Trophoblast cell (in vitro differentiated cells and primary cell): ENCODE measurements around the gene PIK3R1.
"Not testable (repeated sequence)": the region's sequence is repeated elsewhere in the genome, so short reads cannot be mapped to it uniquely, and the experiment has no call there.

ENCODE experiments used
- DNase-seq, 2 donors: peaks; one replicate each; pipeline ENCODE4 v3.0.0-alpha.2; 2016
- H2AFZ ChIP-seq: 2 replicates; pipeline ENCODE4 v1.6.1; 2013; ENCODE audit warnings: low read length, moderate library complexity, mild to moderate bottlenecking; ENCODE audit not compliant: insufficient read depth, poor library complexity
- H2AK5ac ChIP-seq: 2 replicates; pipeline ENCODE4 v1.6.1; 2013; ENCODE audit warnings: mild to moderate bottlenecking, low read length
- H2BK120ac ChIP-seq: 2 replicates; pipeline ENCODE4 v1.6.1; 2013; ENCODE audit warnings: low read length, mild to moderate bottlenecking, moderate library complexity; ENCODE audit not compliant: insufficient read depth, poor library complexity
- H2BK12ac ChIP-seq: 2 replicates; pipeline ENCODE4 v1.6.1; 2013; ENCODE audit warnings: mild to moderate bottlenecking, low read length, moderate library complexity
- H2BK5ac ChIP-seq: 2 replicates; pipeline ENCODE4 v1.6.1; 2013; ENCODE audit warnings: low read length, low read depth, moderate library complexity, mild to moderate bottlenecking; ENCODE audit not compliant: poor library complexity
- H3K14ac ChIP-seq: 2 replicates; pipeline ENCODE4 v1.6.1; 2013; ENCODE audit warnings: mild to moderate bottlenecking, low read length
- H3K18ac ChIP-seq: 2 replicates; pipeline ENCODE4 v1.6.1; 2013; ENCODE audit warnings: mild to moderate bottlenecking, low read length
- H3K23ac ChIP-seq: 2 replicates; pipeline ENCODE4 v1.6.1; 2013; ENCODE audit warnings: low read length
- H3K27ac ChIP-seq: 2 replicates; pipeline ENCODE4 v1.5.1; 2013; ENCODE audit warnings: low read depth, mild to moderate bottlenecking, inconsistent platforms, low read length, moderate library complexity
- H3K27me3 ChIP-seq: 2 replicates; pipeline ENCODE4 v1.6.1; 2013; ENCODE audit warnings: inconsistent platforms, mild to moderate bottlenecking, low read length, moderate library complexity; ENCODE audit not compliant: insufficient read depth
- H3K36me3 ChIP-seq, 2 experiments: 1 replicate in 1 of 2; 2 replicates in 1 of 2; pipeline ENCODE4 v1.6.1; 2013; ENCODE audit warnings: low read length in 2 of 2, mild to moderate bottlenecking in 2 of 2, moderate library complexity in 1 of 2; ENCODE audit not compliant: insufficient read depth in 2 of 2, control insufficient read depth in 1 of 2
- H3K4ac ChIP-seq: 2 replicates; pipeline ENCODE4 v1.6.1; 2013; ENCODE audit warnings: low read depth, mild to moderate bottlenecking, low read length, moderate library complexity
- H3K4me1 ChIP-seq, 2 experiments: 1 replicate in 1 of 2; 2 replicates in 1 of 2; pipeline ENCODE4 v1.6.1; 2013; ENCODE audit warnings: low read length in 2 of 2, mild to moderate bottlenecking in 2 of 2, moderate library complexity in 1 of 2; ENCODE audit not compliant: insufficient read depth in 2 of 2, control insufficient read depth in 1 of 2
- H3K4me2 ChIP-seq: 2 replicates; pipeline ENCODE4 v1.6.1; 2013; ENCODE audit warnings: inconsistent platforms, mild to moderate bottlenecking, low read length, moderate library complexity
- H3K4me3 ChIP-seq: 2 replicates; pipeline ENCODE4 v1.5.1; 2013; ENCODE audit warnings: mild to moderate bottlenecking, low read depth, low read length, inconsistent platforms
- H3K79me1 ChIP-seq: one replicate; pipeline ENCODE4 v1.6.1; 2013; ENCODE audit warnings: low read length
- H3K79me2 ChIP-seq: 2 replicates; pipeline ENCODE4 v1.6.1; 2013; ENCODE audit warnings: low read length, mild to moderate bottlenecking; ENCODE audit not compliant: control insufficient read depth, insufficient read depth, poor library complexity
- H3K9ac ChIP-seq: 2 replicates; pipeline ENCODE4 v1.6.1; 2013; ENCODE audit warnings: mild to moderate bottlenecking, low read length
- H3K9me3 ChIP-seq: 2 replicates; pipeline ENCODE4 v1.6.1; 2013; ENCODE audit warnings: low read depth, mild to moderate bottlenecking, control low read depth, inconsistent platforms, low read length; ENCODE audit not compliant: insufficient read depth
- H4K12ac ChIP-seq: 2 replicates; pipeline ENCODE4 v1.6.1; 2013; ENCODE audit warnings: low read depth, mild to moderate bottlenecking, low read length, moderate library complexity
- H4K8ac ChIP-seq: 2 replicates; pipeline ENCODE4 v1.6.1; 2013; ENCODE audit warnings: low read depth, mild to moderate bottlenecking, low read length, moderate library complexity
- H4K91ac ChIP-seq: one replicate; pipeline ENCODE4 v1.6.1; 2013; ENCODE audit warnings: low read depth, mild to moderate bottlenecking, low read length, moderate library complexity
- WGBS: extraction: QIAGEN DNeasy Blood & Tissue Kit; methylation state at CpG from one replicate; pipeline ENCODE4 v1.1.7; 2013; ENCODE audit warnings: missing lambda C conversion rate; ENCODE audit not compliant: insufficient read length, insufficient coverage; ENCODE audit errors: extremely low coverage; 5-methylcytosine and 5-hydroxymethylcytosine counted together

Gene PIK3R1

GRCh38 chr5:68200288-68200687, 15.3 kb upstream of the PIK3R1 start:
- no peak overlapping the region for H3K4me3 ChIP-seq
- no peak overlapping the region for H3K23ac ChIP-seq
- no peaks in the 10 kb centered on the region for H3K9me3 ChIP-seq
- H3K18ac ChIP-seq, result no peak overlapping the region
- no CpG with 5 or more reads among the region's 4 CpGs for WGBS
- no peak overlapping the region for H3K4me2 ChIP-seq
- H3K4ac ChIP-seq, result no peak overlapping the region
- H3K4me1 ChIP-seq, result no peaks in the 10 kb centered on the region
- no peaks in the 10 kb centered on the region for H3K79me2 ChIP-seq
- H4K91ac ChIP-seq, result no peak overlapping the region
- no peak overlapping the region for H4K8ac ChIP-seq
- no peak for DNase-seq
- no peak overlapping the region for H2AK5ac ChIP-seq
- no peak overlapping the region for H3K9ac ChIP-seq
- no peak overlapping the region for H3K14ac ChIP-seq
- H2BK5ac ChIP-seq, result no peak overlapping the region
- H3K36me3 ChIP-seq, result no peaks in the 10 kb centered on the region
- no peak overlapping the region for H2BK12ac ChIP-seq
- no peaks in the 10 kb centered on the region for H3K79me1 ChIP-seq
- no peak overlapping the region for H2AFZ ChIP-seq
- no peaks in the 10 kb centered on the region for H3K27me3 ChIP-seq
- H2BK120ac ChIP-seq, result no peak overlapping the region
- H4K12ac ChIP-seq, result no peak overlapping the region
- no peak overlapping the region for H3K27ac ChIP-seq

- not testable (repeated sequence) for H3K9ac ChIP-seq, H2AK5ac ChIP-seq, H3K4me1 ChIP-seq, H3K4me3 ChIP-seq, H3K79me2 ChIP-seq, H3K4ac ChIP-seq, H4K8ac ChIP-seq, H2BK5ac ChIP-seq, H2BK120ac ChIP-seq, H3K23ac ChIP-seq, H3K4me2 ChIP-seq, H3K36me3 ChIP-seq, DNase-seq, H2BK12ac ChIP-seq, H3K14ac ChIP-seq, H3K9me3 ChIP-seq, H3K18ac ChIP-seq, H4K12ac ChIP-seq, H2AFZ ChIP-seq, H3K27ac ChIP-seq, H4K91ac ChIP-seq, H3K79me1 ChIP-seq, H3K27me3 ChIP-seq
- WGBS, result no CpG with 5 or more reads among the region's 4 CpGs
These were observed 4.9 kb upstream of the PIK3R1 start for GRCh38 chr5:68210654-68211053.

GRCh38 chr5:68214482-68215207, 911 bp upstream of the PIK3R1 start:
- H2AK5ac ChIP-seq, result no peak overlapping the region
- peaks cover 20% of the 10 kb centered on the region for H3K79me2 ChIP-seq
- peak overlapping the region; percentile 99 for H2BK5ac ChIP-seq
- no peak overlapping the region for H3K23ac ChIP-seq
- H3K79me1 ChIP-seq, result peaks cover 18% of the 10 kb centered on the region
- peak; percentile 33 to 87 for DNase-seq
- peak overlapping the region; percentile 96 for H4K91ac ChIP-seq
- peaks cover 6% of the 10 kb centered on the region for H3K9me3 ChIP-seq
- peak overlapping the region; percentile 85 for H3K9ac ChIP-seq
- H2BK12ac ChIP-seq, result peak overlapping the region; percentile 82
- peak overlapping the region; percentile 87 for H4K12ac ChIP-seq
- peak overlapping the region; percentile 92 for H3K14ac ChIP-seq
- H2AFZ ChIP-seq, result peak overlapping the region; percentile 99
- peak overlapping the region; percentile 87 for H4K8ac ChIP-seq
- H3K4ac ChIP-seq, result peak overlapping the region; percentile 92
- H3K18ac ChIP-seq, result peak overlapping the region; percentile 83
- peak overlapping the region; percentile 82 for H3K4me3 ChIP-seq
- H3K27ac ChIP-seq, result peak overlapping the region; percentile 97
- no peaks in the 10 kb centered on the region for H3K27me3 ChIP-seq
- no CpG with 5 or more reads among the region's 37 CpGs for WGBS
- no peaks in the 10 kb centered on the region for H3K4me1 ChIP-seq
- H3K36me3 ChIP-seq, result peaks cover 0 to 2% of the 10 kb centered on the region in 2 experiments
- peak overlapping the region; percentile 91 for H2BK120ac ChIP-seq
- peak overlapping the region; percentile 90 for H3K4me2 ChIP-seq

GRCh38 chr5:68215898-68216244, 315 bp downstream of the PIK3R1 start:
- Histone ChIP-seq H3K14ac (peak overlapping the region; percentile 94), H4K91ac (peak overlapping the region; percentile 93), H2BK5ac (peak overlapping the region; percentile 93), H3K9ac (peak overlapping the region; percentile 82), H2AK5ac (no peak overlapping the region), H3K79me1 (peaks cover 21% of the 10 kb centered on the region), H2AFZ (peak overlapping the region; percentile 88), H3K4me3 (peak overlapping the region; percentile 90), H3K4me1 (peaks cover 0 to 4% of the 10 kb centered on the region in 2 experiments), H3K27me3 (no peaks in the 10 kb centered on the region), H2BK120ac (peak overlapping the region; percentile 64), H3K18ac (peak overlapping the region; percentile 97), H3K36me3 (peaks cover 3 to 4% of the 10 kb centered on the region in 2 experiments), H3K27ac (peak overlapping the region; percentile 95), H3K79me2 (peaks cover 22% of the 10 kb centered on the region), H3K23ac (no peak overlapping the region), H4K12ac (peak overlapping the region; percentile 92), H4K8ac (peak overlapping the region; percentile 91), H3K4me2 (peak overlapping the region; percentile 90), H3K9me3 (peaks cover 4% of the 10 kb centered on the region), H2BK12ac (peak overlapping the region; percentile 10), H3K4ac (peak overlapping the region; percentile 94)
- WGBS, result no CpG with 5 or more reads among the region's 38 CpGs
- DNase-seq, result peak; percentile 45 to 59
